Lung (tissue), 12 donors: Measurements from ENCODE around the gene PDLIM1. TPM values are rescaled to one million over a fixed set of nuclear protein-coding genes. Genes with fewer than 3 reads are reported as not detected.

ENCODE experiments used
- ATAC-seq: fragments of 200-7000 bp; cut with Tn5 transposase; one replicate; pipeline ENCODE4 v1.9.1; 2020; ENCODE audit warnings: moderate number of reproducible peaks; ENCODE audit not compliant: insufficient read depth, low FRiP score
- DNase-seq, 3 donors: peaks; one replicate each; pipeline ENCODE4 v3.0.0-alpha.2; 2013 to 2017
- H3K27ac ChIP-seq, 2 donors: one replicate each; pipeline ENCODE4 v1.5.1; 2013; ENCODE audit warnings: mild to moderate bottlenecking in 2 of 2, moderate library complexity in 2 of 2, control low read depth in 1 of 2, inconsistent platforms in 1 of 2, low read depth in 1 of 2, low read length in 1 of 2
- H3K27me3 ChIP-seq, 3 donors: one replicate each; pipeline ENCODE4 v1.5.1; 2013; ENCODE audit warnings: low read length in 2 of 3; ENCODE audit not compliant: control insufficient read depth in 3 of 3, insufficient read depth in 3 of 3
- H3K36me3 ChIP-seq, 4 donors: one replicate each; pipeline ENCODE4 v1.5.1; 2013; ENCODE audit warnings: low read length in 4 of 4, mild to moderate bottlenecking in 1 of 4, moderate library complexity in 1 of 4; ENCODE audit not compliant: control insufficient read depth in 4 of 4, insufficient read depth in 4 of 4
- H3K4me1 ChIP-seq, 5 donors: one replicate each; pipeline ENCODE4 v1.5.1; 2013; ENCODE audit warnings: low read length in 5 of 5, mild to moderate bottlenecking in 2 of 5, moderate library complexity in 1 of 5; ENCODE audit not compliant: control insufficient read depth in 5 of 5, insufficient read depth in 5 of 5
- H3K4me3 ChIP-seq: one replicate; pipeline ENCODE4 v1.5.1; 2013; ENCODE audit warnings: mild to moderate bottlenecking, control low read depth, moderate library complexity
- H3K9ac ChIP-seq, 2 donors: one replicate each; pipeline ENCODE4 v1.5.1; 2013; ENCODE audit warnings: low read length in 2 of 2, control low read depth in 1 of 2; ENCODE audit not compliant: insufficient read depth in 1 of 2
- H3K9me3 ChIP-seq, 4 donors: one replicate each; pipeline ENCODE4 v1.5.1; 2013; ENCODE audit warnings: low read length in 3 of 4, mild to moderate bottlenecking in 1 of 4, moderate library complexity in 1 of 4; ENCODE audit not compliant: control insufficient read depth in 4 of 4, insufficient read depth in 3 of 4
- CTCF ChIP-seq: IDR thresholded peaks from 2 replicates; pipeline ENCODE4 v1.5.1; 2012; ENCODE audit warnings: mild to moderate bottlenecking; ENCODE audit errors: control extremely low read depth, extremely low read depth
- WGBS, 2 donors: extraction: QIAGEN DNeasy Blood & Tissue Kit; methylation state at CpG; one replicate each; pipeline ENCODE4 v1.1.7; 2013; 5-methylcytosine and 5-hydroxymethylcytosine counted together
- polyA plus RNA-seq, 2 donors: library from polyadenylated mRNA; stranded (reverse); fragments of 200-250 nt; gene quantifications; one replicate each; pipeline ENCODE4 v1.2.1, GENCODE V29; 2013
- total RNA-seq, 2 donors: library from RNA; depleted of rRNA in 1 of 2; stranded (reverse); fragments of >200 nt in 1 of 2; gene quantifications; one replicate each; pipeline ENCODE4 v1.2.1, GENCODE V29; 2014 to 2021
- donor health status: control.
- donor health status: control.
- donor health status: Bipolar disorder and iron deficiency.
- donor health status: healthy.
- donor health status: DM: yes; HTN: yes; CAD: no.

Gene PDLIM1
- total and polyA plus RNA-seq, 4 donors, result 61.4 to 243 (median 178) TPM

DNA sequence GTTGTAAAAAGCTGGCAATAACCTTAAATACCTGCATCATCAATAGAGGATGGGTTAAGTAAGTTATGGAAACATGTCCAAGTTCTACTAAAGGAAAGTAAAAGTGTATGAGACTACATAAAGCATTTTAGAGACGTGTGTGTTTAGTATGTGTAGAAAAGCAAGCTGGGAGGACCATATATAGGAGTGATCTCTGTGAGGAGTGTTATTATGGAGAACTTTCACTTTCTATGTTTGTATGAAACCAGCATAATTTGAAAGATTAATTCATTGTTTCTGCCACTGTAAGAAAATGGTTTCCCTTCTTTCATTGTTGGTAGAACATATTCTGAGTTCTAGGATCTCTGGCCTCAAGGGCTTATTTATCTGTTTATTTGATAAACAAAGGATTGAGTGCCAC is 19.2 kb upstream of the PDLIM1 start:
- Histone ChIP-seq H3K9ac (no peak overlapping the region), H3K27ac (no peak overlapping the region), H3K4me1 (peaks cover 0 to 10% (median 2%) of the 10 kb centered on the region in 5 donors), H3K9me3 (no peaks in the 10 kb centered on the region), H3K36me3 (peaks cover 2 to 21% (median 5%) of the 10 kb centered on the region in 4 donors), H3K4me3 (no peak overlapping the region), H3K27me3 (no peaks in the 10 kb centered on the region)
- WGBS, 2 donors, result 46 to 48% methylated on average over 1 of the region's 1 CpG
- DNase-seq (no peak), ATAC-seq (no peak)
- no peak for TF ChIP-seq CTCF

GRCh38 chr10:95308389-95309302 is 17.8 kb upstream of the PDLIM1 start:
- Histone ChIP-seq H3K27ac (peak overlapping the region; percentile 34 to 66), H3K4me3 (no peak overlapping the region), H3K9me3 (no peaks in the 10 kb centered on the region), H3K4me1 (peaks cover 0 to 10% (median under 1%) of the 10 kb centered on the region in 5 donors), H3K27me3 (no peaks in the 10 kb centered on the region), H3K36me3 (peaks cover 0 to 12% (median 0%) of the 10 kb centered on the region in 4 donors), H3K9ac (no peak overlapping the region)
- WGBS, 2 donors, result 36 to 55% methylated on average over 8 of the region's 8 CpGs
- no peak for DNase-seq
- ATAC-seq, result peak; percentile 81
- no peak for TF ChIP-seq CTCF

GRCh38 chr10:95306851-95307250 is 16.0 kb upstream of the PDLIM1 start:
- no peak for ATAC-seq

More at GRCh38 chr10:95306851-95307250, 16.0 kb upstream of the PDLIM1 start:
- WGBS, 2 donors, result 73 to 100% methylated on average over 1 of the region's 1 CpG
- Histone ChIP-seq H3K27me3 (no peaks in the 10 kb centered on the region), H3K4me1 (peaks cover 0 to 3% (median 0%) of the 10 kb centered on the region in 5 donors), H3K27ac (no peak overlapping the region), H3K9me3 (no peaks in the 10 kb centered on the region), H3K4me3 (no peak overlapping the region), H3K9ac (no peak overlapping the region), H3K36me3 (no peaks in the 10 kb centered on the region)
- no peak for TF ChIP-seq CTCF
- no peak for DNase-seq
